ENCODE measurements around the gene TNC.

Gene TNC

DNA sequence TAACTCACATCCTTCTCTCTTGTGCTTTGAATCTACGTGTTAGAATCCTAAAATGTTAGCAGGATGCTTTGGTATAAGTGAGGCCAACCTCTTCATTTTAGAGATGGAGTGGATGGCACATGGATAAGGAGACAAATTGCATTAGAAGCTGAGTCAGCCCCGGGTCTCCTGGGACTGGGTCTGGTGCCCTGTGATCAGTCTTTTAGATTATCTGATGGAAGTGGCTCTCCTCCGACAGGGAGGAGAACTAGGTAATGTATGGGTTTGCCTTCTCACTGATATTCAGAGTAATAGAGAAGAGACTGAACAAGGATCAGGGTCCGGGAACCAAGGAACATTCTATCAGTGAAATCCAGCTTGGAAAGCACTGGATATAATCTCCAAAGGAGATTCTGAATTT is 112.6 kb downstream of the TNC start:
- DNase-seq: no peak

DNA sequence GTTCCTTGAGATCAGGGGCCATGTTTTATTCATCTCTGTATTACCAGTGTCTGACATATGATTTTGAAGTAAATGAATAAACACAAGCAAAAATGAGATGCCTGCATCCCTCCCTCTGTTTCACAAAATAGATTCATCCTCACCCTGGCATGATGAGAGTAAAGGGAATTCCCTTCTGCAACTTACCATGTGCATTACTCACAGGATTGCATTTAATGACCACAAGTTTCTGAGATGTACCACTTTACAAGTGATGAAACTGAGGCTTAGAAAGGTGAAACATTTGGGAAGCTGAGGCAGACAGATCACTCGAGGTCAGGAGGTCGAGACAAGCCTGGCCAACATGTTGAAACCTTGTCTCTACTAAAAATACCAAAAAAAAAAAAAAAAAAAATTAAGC is 113.4 kb downstream of the TNC start:
- DNase-seq: no peak

DNA sequence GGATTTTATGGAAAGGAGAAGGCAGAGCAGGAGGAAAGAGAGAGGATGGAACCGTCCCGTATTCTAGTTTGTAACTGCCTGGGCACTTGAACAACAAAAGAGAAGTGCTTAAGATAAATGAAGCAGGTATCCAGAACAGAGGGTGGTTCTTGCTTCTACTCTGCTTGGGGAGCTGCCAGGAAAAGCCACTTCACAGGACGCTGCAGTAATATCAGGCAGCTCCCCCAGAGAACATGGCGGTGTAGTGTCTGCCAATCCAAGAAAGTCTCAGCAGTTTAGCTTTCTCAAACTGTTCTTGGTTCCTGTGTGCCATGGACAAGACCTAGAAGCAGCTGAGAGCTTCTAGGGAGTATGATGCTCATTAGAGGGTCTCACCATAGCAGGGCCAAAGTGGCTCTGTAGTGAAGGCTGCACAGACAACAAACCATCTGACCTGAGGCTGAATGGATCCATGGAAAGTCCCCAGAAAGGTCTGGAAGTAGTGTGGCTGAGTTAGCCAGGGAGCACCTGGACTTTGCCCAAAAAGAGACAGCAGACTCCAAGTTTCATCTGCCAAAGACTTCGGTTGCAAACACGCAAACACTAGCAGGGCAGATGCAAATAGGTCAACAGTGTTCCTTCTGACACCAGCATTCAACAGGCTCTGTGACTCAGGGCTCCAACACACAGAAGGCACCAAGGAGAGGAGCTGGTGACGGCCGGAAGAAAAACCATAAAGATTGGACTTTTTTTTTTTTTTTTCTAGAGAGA is 115.4 kb downstream of the TNC start:
- DNase-seq: no peak

- no peak for DNase-seq
These were observed 117.7 kb downstream of the TNC start for GRCh38 chr9:115000217-115000639.

- DNase-seq: no peak
These were observed 119.6 kb downstream of the TNC start for GRCh38 chr9:114998326-114998725.

- DNase-seq: no peak
These were observed 122.2 kb downstream of the TNC start for GRCh38 chr9:114995681-114996221.

GRCh38 chr9:114994768-114995167 is 123.2 kb downstream of the TNC start:
- no peak for DNase-seq

GRCh38 chr9:114991861-114992260 is 126.1 kb downstream of the TNC start:
- no peak for DNase-seq

- DNase-seq: no peak
These were observed 127.1 kb downstream of the TNC start for GRCh38 chr9:114990901-114991300.

DNA sequence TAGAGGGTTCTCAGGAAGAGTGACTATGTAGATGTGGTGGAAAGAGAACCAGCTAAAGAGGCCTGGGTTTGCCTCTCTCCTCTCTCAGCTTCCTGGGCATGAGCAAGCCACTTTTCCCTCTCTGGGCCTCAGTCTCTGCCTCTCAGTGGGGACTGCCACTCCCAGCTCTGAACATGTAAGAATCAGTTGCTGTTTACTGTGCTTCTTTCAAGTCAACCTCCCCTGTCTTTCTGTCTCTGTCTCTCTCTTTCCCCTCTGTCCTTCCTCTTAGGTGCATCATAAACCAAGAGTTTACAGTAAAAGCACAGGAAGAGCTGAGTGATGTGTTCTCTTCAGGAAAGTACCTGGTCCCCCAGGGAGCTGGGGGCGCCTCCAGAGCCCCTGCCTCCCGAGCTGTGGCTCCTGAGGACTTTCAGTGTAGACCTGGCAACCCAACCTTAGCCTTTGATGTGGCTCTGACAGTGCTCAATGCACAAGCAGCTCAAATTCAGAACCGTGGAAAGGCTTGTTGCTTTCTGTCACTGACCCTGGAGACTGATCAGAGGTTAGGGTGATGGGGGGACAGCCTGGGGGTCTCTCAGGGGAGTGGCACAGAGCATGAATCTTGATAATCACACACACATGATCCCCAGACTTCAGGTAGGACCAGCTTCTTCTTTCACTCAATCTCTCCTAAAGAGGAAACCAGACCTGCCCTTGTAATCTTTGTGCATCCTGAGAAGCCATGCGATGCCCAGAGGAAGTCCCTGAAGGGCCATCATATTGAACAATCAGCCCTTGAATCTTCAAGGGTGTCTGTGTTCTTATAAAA is 128.2 kb downstream of the TNC start:
- DNase-seq: no peak

DNA sequence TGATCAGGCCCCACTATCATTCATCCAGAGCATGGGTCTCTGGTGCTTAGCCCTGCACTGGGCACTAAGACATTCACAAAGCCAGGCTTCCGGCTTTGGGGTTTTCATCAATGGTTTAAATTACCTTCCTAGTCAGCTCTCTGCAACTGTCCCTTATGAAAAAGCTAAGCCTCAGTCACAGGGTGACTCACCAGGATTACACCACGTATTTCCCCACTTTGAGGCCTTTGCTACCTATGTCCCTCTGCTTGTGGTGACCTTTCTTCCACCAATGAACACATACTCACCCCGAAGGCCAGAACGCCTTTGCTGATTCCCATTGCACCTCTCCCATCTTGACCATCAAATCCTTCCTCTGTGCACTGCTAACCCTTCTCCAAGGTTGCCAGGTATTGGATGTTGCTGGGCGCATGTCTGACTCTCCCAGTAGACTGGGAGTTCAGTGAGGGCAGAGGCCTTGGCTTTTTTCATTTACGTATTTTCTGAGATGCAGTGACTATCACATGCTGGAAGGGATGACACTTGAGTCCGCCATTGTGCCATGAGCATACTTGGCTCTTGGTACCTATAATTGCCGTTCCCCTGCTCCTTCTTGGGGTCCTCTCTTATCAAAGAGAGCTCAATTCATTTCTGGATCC is 128.9 kb downstream of the TNC start:
- no peak for DNase-seq

GRCh38 chr9:114987116-114987515 is 130.8 kb downstream of the TNC start:
- DNase-seq: no peak

- DNase-seq: no peak
These were observed 131.9 kb downstream of the TNC start for GRCh38 chr9:114985959-114986501.

DNA sequence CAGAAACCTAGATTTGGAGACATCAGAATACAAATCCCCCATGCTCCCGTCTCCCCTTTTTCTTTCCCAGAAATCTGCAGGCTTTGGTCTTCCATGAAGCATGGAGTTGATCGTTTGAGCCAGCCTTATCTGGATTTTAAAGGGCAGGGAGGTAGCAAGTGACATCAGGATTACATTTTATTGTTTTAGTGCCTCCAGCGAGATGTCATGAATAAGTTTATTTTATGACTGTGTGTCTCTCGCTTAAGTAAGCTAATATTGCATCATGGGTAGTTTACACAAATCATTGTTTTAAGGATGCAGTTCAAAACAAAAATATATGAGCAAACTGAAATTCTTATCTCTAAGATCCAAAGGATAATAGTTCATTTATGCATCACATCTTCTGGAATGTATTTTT is 136.9 kb downstream of the TNC start:
- DNase-seq: no peak

GRCh38 chr9:114973216-114973615 is 144.7 kb downstream of the TNC start:
- DNase-seq: no peak

- no peak for DNase-seq
These were observed 145.3 kb downstream of the TNC start for GRCh38 chr9:114972510-114973136.

Data from effector CD4-positive, alpha-beta T cell (primary cell).